SK-N-SH (cell line): ENCODE data around the gene GLCCI1. TPM values are rescaled to one million over a fixed set of nuclear protein-coding genes. Genes with fewer than 3 reads are reported as not detected.

Source experiments
- CTCF ChIA-PET: fragments of 300-600, 350-600 bp; formaldehyde crosslinking; extraction: SDS; loops from one replicate; lab custom pipeline; 2021; lab: Yijun Ruan, JAX
- POLR2A ChIA-PET: fragments of 350-600 bp; sonication (Branson Sonifier 250); formaldehyde crosslinking; extraction: SDS; loops from one replicate; lab custom pipeline; 2020; ENCODE audit warnings: antibody characterized with exemption, inconsistent platforms; lab: Yijun Ruan, JAX
- DNase-seq: peaks from one replicate; pipeline ENCODE4 v3.0.0; 2012
- H2AFZ ChIP-seq: fragments of 200-600 bp; sonication (generic); 2 replicates; pipeline ENCODE4 v1.8.1; 2016; ENCODE audit warnings: antibody characterized with exemption, mild to moderate bottlenecking, low read depth
- H3F3A ChIP-seq: fragments of 200-600 bp; sonication (generic); replicated peaks from 2 replicates; pipeline ENCODE3; 2016; ENCODE audit warnings: antibody characterized with exemption, mild to moderate bottlenecking; ENCODE audit not compliant: insufficient read depth
- H3K27ac ChIP-seq, 2 experiments: fragments of 200-500 bp in 1 of 2; fragments of 200-600 bp in 1 of 2; sonication (Bioruptor generic) in 1 of 2; sonication (generic), shearing (Covaris generic) in 1 of 2; 2 replicates each; pipeline versions ENCODE4 v1.5.1 to v1.6.1; 2014 to 2016; ENCODE audit warnings: low read depth in 2 of 2, inconsistent platforms in 1 of 2, low read length in 1 of 2, mild to moderate bottlenecking in 1 of 2, mixed read lengths in 1 of 2
- H3K27me3 ChIP-seq: fragments of 200-600 bp; sonication (generic), shearing (Covaris generic); 2 replicates; pipeline ENCODE4 v1.6.1; 2016; ENCODE audit warnings: mixed run types; ENCODE audit not compliant: insufficient read depth
- H3K36me3 ChIP-seq, 2 experiments: fragments of 200-500 bp in 1 of 2; fragments of 200-600 bp in 1 of 2; sonication (Bioruptor generic) in 1 of 2; sonication (generic) in 1 of 2; replicated peaks in 1 of 2; 2 replicates each; pipeline versions ENCODE3 to v1.5.1; 2014 to 2016; ENCODE audit warnings: low read length in 1 of 2, mild to moderate bottlenecking in 1 of 2; ENCODE audit not compliant: insufficient read depth in 2 of 2, control insufficient read depth in 1 of 2
- H3K4me1 ChIP-seq, 2 experiments: fragments of 200-500 bp in 1 of 2; fragments of 200-600 bp in 1 of 2; sonication (Bioruptor generic) in 1 of 2; sonication (generic), shearing (Covaris generic) in 1 of 2; 2 replicates each; pipeline versions ENCODE4 v1.5.1 to v1.6.1; 2014 to 2016; ENCODE audit warnings: low read depth in 1 of 2, low read length in 1 of 2, mixed run types in 1 of 2; ENCODE audit not compliant: insufficient read depth in 2 of 2, control insufficient read depth in 1 of 2
- H3K4me2 ChIP-seq: fragments of 200-600 bp; sonication (generic), shearing (Covaris generic); 2 replicates; pipeline ENCODE4 v1.6.1; 2017; ENCODE audit warnings: mixed run types
- H3K4me3 ChIP-seq, 2 experiments: fragments of 200-500 bp in 1 of 2; fragments of 200-600 bp in 1 of 2; sonication (Bioruptor generic) in 1 of 2; sonication (generic), shearing (Covaris generic) in 1 of 2; 2 replicates each; pipeline versions ENCODE4 v1.5.1 to v1.8.1; 2014 to 2016; ENCODE audit warnings: low read depth in 2 of 2, inconsistent platforms in 1 of 2, low read length in 1 of 2, mild to moderate bottlenecking in 1 of 2, mixed read lengths in 1 of 2, moderate library complexity in 1 of 2
- H3K79me2 ChIP-seq: fragments of 200-600 bp; sonication (generic); 2 replicates; pipeline ENCODE4 v1.8.1; 2017; ENCODE audit warnings: mild to moderate bottlenecking; ENCODE audit not compliant: insufficient read depth
- H3K9ac ChIP-seq: fragments of 200-600 bp; sonication (generic); 2 replicates; pipeline ENCODE4 v1.6.1; 2017; ENCODE audit warnings: mixed run types
- H3K9me2 ChIP-seq: fragments of 200-600 bp; sonication (generic); 2 replicates; pipeline ENCODE4 v1.6.1; 2017; ENCODE audit warnings: mixed run types
- H3K9me3 ChIP-seq: fragments of 200-600 bp; sonication (generic); 2 replicates; pipeline ENCODE4 v1.6.1; 2017; ENCODE audit warnings: mixed run types, mild to moderate bottlenecking, moderate library complexity
- H4K20me1 ChIP-seq: fragments of 200-600 bp; sonication (generic); 2 replicates; pipeline ENCODE4 v1.6.1; 2017; ENCODE audit warnings: mild to moderate bottlenecking, mixed run types; ENCODE audit not compliant: insufficient read depth
- ELF1 ChIP-seq: IDR thresholded peaks from 2 replicates; pipeline ENCODE4 v1.4.0; 2012
- EP300 ChIP-seq, 2 experiments: IDR thresholded peaks; 2 replicates each; pipeline versions ENCODE4 v1.4.0 to v1.6.1; 2012; ENCODE audit warnings: borderline replicate concordance in 1 of 2, low read depth in 1 of 2, low read length in 1 of 2
- FOXJ3 ChIP-seq: sonication (generic); formaldehyde crosslinking; IDR thresholded peaks from 2 replicates; pipeline ENCODE4 v1.5.1; 2020; ENCODE audit warnings: mild to moderate bottlenecking, missing genetic modification reagents
- GABPA ChIP-seq: IDR thresholded peaks from 2 replicates; pipeline ENCODE4 v1.4.0; 2012; ENCODE audit warnings: low read depth, mild to moderate bottlenecking
- GATA2 ChIP-seq: sonication (generic); formaldehyde crosslinking; IDR thresholded peaks from 2 replicates; pipeline ENCODE4 v1.5.0; 2020; ENCODE audit warnings: mild to moderate bottlenecking, missing genetic modification reagents
- IRF3 ChIP-seq: fragments of 150-350 bp; IDR thresholded peaks from 2 replicates; pipeline ENCODE4 v1.6.1; 2016; ENCODE audit warnings: mild to moderate bottlenecking, low read depth, low read length
- JUND ChIP-seq: IDR thresholded peaks from 2 replicates; pipeline ENCODE4 v1.4.0; 2012
- MEF2A ChIP-seq: IDR thresholded peaks from 2 replicates; pipeline ENCODE4 v1.4.0; 2012; ENCODE audit warnings: low read depth, borderline replicate concordance
- MXI1 ChIP-seq: IDR thresholded peaks from 2 replicates; pipeline ENCODE4 v1.6.1; 2012; ENCODE audit warnings: mild to moderate bottlenecking, low read depth, low read length, improper control_type of control experiment
- NFIC ChIP-seq: IDR thresholded peaks from 2 replicates; pipeline ENCODE4 v1.4.0; 2012; ENCODE audit warnings: borderline replicate concordance
- NRF1 ChIP-seq: IDR thresholded peaks from 2 replicates; pipeline ENCODE4 v1.6.1; 2012; ENCODE audit warnings: low read depth, mild to moderate bottlenecking, low read length
- POLR2AphosphoS5 ChIP-seq: IDR thresholded peaks from 2 replicates; pipeline ENCODE4 v1.6.1; 2012; ENCODE audit warnings: low read depth, low read length
- RCOR1 ChIP-seq: fragments of 150-350 bp; IDR thresholded peaks from 2 replicates; pipeline ENCODE4 v1.6.1; 2017; ENCODE audit warnings: antibody characterized with exemption, low read length
- REST ChIP-seq: IDR thresholded peaks from 2 replicates; pipeline ENCODE4 v1.6.1; 2012; ENCODE audit warnings: mild to moderate bottlenecking, low read depth, low read length, moderate library complexity
- SMC3 ChIP-seq: IDR thresholded peaks from 2 replicates; pipeline ENCODE4 v1.6.1; 2012; ENCODE audit warnings: low read depth, low read length, improper control_type of control experiment
- TAF1 ChIP-seq: IDR thresholded peaks from 2 replicates; pipeline ENCODE4 v1.6.1; 2012; ENCODE audit warnings: low read depth, mild to moderate bottlenecking, low read length, moderate library complexity, borderline replicate concordance
- TEAD4 ChIP-seq: IDR thresholded peaks from 2 replicates; pipeline ENCODE4 v1.4.0; 2012; ENCODE audit warnings: mild to moderate bottlenecking, borderline replicate concordance; ENCODE audit not compliant: insufficient read depth
- ZBTB33 ChIP-seq: IDR thresholded peaks from 2 replicates; pipeline ENCODE4 v1.4.0; 2012; ENCODE audit warnings: low read depth, borderline replicate concordance
- WGBS: methylation state at CpG from one replicate; pipeline ENCODE4 v1.1.6; 2017; ENCODE audit warnings: low lambda C conversion rate; 5-methylcytosine and 5-hydroxymethylcytosine counted together
- polyA plus RNA-seq, 3 experiments: library from polyadenylated mRNA; depleted of rRNA; stranded (reverse); fragments of >200 nt; gene quantifications; 2 replicates each; pipeline ENCODE4 v1.2.3, GENCODE V29; 2012

Gene GLCCI1
- polyA plus RNA-seq, 1 of the 3 experiments (the other 2 are of a cell fraction): 5.5 TPM

GRCh38 chr7:8015100-8015745 lies 46.6 kb downstream of the GLCCI1 start:
- Histone ChIP-seq H3F3A (no peaks in the 10 kb centered on the region), H3K4me1 (no peaks in the 10 kb centered on the region; a peak in 2 of 4 replicates), H3K4me2 (no peak overlapping the region), H3K27me3 (no peaks in the 10 kb centered on the region), H3K4me3 (no peak overlapping the region), H3K9ac (no peak overlapping the region), H3K79me2 (no peaks in the 10 kb centered on the region), H3K27ac (0 out of 4 replicates have a peak overlapping the region, but pooled peaks of 1 of the 2 experiments have one; percentile 24), H3K36me3 (peaks cover 8 to 51% of the 10 kb centered on the region in 2 experiments), H2AFZ (no peak overlapping the region), H3K9me3 (no peaks in the 10 kb centered on the region), H3K9me2 (no peaks in the 10 kb centered on the region), H4K20me1 (no peaks in the 10 kb centered on the region)
- TF ChIP-seq TAF1 (no peak), ELF1 (no peak), RCOR1 (no peak), ZBTB33 (no peak), GABPA (no peak)
- DNase-seq: no peak
- ChIA-PET CTCF (interaction anchor here (0.6 to 1.1 kb wide), 3 partner anchors 17 to 420 kb away, joined by 3 to 4 read pairs (median 3); no protein-coding TSS in a partner anchor), POLR2A (no interaction called here)
- WGBS: 88% methylated on average over 1 of the region's 1 CpG

GRCh38 chr7:8015746-8016120 lies 47.1 kb downstream of the GLCCI1 start:
- Histone ChIP-seq H3K27ac (no peak overlapping the region), H4K20me1 (no peaks in the 10 kb centered on the region), H3K36me3 (peaks cover 10 to 51% of the 10 kb centered on the region in 2 experiments), H3K79me2 (no peaks in the 10 kb centered on the region), H3K4me3 (no peak overlapping the region), H3K27me3 (no peaks in the 10 kb centered on the region), H3K9ac (no peak overlapping the region), H3K9me3 (no peaks in the 10 kb centered on the region), H3K9me2 (no peaks in the 10 kb centered on the region), H3K4me2 (no peak overlapping the region), H3K4me1 (no peaks in the 10 kb centered on the region; a peak in 2 of 4 replicates), H3F3A (no peaks in the 10 kb centered on the region), H2AFZ (no peak overlapping the region)
- WGBS: 94% methylated on average over 4 of the region's 4 CpGs
- CTCF ChIA-PET: interaction anchor here (0.8 to 1.1 kb wide), 2 partner anchors 17 to 421 kb away, joined by 3 to 4 read pairs; no protein-coding TSS in a partner anchor
- POLR2A ChIA-PET: no interaction called here
- no peak for DNase-seq
- TF ChIP-seq REST (no peak), NFIC (no peak), POLR2AphosphoS5 (no peak), ZBTB33 (no peak), FOXJ3 (CRISPR knock-in tag) (no peak), GATA2 (CRISPR knock-in tag) (no peak), TEAD4 (no peak), SMC3 (no peak), MEF2A (no peak), EP300 (IDR thresholded peaks at IDR 0.05; ENCODE audit: borderline replicate concordance in 1 of 2, low read depth in 1 of 2, low read length in 1 of 2) (no peak), JUND (no peak), IRF3 (no peak), NRF1 (no peak), MXI1 (no peak)
